GM18520 (cell line): ENCODE measurements around the gene POC1A.

Source experiments
- ATAC-seq: cut with Tn5 transposase; IDR thresholded peaks from one replicate; pipeline ENCODE4 v1.9.1; 2021; ENCODE audit not compliant: unreplicated experiment

Gene POC1A

DNA sequence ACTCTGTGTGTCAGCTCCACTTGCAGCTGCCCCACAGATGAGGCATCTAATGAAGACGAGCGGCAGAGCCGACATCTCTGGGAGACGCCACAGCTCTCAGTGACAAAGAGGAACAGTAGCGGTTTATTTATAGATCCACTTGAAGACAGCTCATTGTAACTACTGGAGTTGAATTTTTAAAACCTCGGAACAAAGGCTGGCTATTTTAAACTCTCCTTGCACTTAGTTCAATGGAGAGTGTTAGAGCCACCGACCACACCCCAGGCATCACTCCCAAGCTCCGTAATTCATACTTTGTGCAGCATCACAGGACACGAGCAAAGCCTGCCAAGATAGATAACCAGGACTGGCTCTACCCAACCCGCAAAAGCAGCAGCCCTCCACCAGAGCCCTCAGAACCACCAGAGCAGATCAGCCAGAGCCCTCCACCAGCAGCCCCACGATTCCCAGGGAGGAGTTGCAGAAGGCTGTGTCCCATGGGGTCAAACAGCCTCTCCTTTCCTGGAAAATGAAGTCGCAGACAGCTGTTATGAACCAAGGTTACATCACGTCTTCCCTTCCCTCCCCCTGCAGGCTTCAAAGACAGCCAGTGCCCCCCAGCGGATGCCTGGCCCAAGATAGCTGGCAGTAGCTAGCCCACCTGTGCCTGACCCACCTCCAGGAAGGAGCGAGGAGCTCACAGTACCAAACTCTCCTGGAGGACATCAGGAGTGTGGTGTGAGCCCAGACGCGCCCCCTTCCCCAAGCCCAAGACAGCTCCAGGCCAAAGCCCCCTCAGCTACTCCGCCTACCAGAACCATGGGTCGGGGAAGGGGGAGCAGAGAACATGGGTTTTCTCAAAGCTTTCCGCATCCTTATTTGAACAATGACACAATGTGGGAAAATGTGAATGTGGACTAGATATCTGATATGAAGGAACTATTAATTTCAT is 45.7 kb downstream of the POC1A start:
- no peak for ATAC-seq

DNA sequence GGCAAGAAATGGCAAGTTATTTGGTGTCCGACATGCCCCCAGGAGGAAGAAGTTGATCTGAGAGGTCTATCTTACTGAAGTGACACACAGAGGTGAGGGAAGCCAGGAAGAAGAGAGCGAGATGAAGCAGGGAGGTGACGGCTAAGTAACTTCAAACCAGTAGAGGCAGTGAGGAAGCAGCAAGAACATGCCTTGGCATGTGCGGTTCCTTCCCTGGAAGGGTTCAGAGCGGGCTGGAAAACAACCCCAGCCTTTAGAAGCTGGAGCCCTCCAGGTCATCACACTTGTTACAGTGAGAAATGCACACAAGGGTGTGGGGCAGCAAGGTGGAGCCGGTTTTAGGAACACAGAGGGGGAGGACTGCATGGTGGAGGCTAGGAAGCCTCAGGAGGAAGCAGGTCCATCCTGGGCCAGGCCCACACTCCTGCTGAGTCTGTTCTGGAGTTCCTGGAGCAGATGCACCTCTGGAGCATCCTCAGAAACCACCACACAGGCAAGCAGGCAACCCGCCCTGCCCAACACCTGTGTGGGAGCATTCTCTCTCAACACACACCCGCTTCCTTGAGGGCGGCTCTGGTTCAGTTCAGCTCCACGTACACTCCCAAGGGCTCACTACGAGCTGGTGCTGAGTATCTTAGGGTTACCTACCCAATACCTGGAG is 47.1 kb downstream of the POC1A start:
- ATAC-seq: no peak

DNA sequence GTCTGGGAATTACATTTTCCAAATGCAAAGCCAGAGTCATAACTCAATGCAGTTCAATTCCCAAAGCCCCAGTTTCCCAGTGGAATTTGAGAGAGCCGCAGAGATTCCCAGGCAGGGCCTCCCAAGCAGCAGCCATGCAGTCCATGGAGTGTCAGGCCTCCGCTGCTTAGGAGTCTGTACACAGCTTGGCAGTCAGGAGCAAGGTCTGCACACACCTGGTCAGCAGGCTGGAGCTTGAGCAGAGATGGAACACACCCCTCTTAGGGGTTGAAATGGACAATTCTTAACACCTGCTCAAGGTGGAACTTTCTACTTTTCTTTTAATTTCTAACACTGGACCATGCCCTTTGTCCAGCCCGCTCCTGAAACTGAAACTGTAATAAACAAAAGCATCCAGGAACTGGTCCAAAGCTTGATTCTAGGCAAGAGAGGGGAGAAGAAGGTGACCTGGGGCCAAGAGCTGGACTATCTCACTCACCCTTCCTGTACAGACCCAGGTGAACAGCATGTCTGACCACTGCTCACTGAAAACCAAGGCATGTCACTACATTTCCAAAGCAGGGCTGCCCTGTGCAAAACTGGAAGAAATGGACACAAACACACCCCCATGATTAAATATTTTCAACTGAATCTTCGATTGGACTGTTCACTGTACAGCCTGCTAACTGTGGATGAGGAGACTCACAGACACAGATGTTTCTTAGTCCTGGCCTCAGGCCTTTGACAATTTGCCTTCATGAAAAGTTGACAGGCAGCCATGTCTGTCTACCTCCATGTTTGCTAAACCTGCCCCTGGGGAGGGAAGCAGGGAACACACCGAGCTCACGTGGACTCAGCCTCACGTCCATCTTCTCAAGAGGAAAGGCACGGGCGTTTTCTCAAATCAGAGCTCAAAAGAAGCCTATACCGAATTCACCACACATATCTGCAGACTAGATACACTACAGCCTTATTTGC is 49.3 kb downstream of the POC1A start:
- no peak for ATAC-seq

DNA sequence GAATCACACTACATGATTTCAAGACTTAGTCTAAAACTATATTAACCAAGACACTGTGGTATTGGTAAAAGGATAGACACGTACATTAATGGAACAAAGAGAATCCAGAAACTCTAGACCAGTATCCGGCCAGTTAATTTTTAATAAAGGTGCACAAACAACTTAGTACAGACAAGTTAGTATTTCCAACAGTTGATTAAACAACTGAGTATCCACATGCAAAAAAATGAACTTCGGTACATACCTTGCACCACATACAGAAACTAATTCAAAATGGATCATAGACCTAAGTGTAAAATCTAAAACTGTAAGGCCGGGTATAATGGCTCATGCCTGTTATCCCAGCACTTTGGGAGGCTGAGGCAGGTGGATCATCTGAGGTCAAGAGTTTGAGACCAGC is 51.3 kb downstream of the POC1A start:
- ATAC-seq: no peak

DNA sequence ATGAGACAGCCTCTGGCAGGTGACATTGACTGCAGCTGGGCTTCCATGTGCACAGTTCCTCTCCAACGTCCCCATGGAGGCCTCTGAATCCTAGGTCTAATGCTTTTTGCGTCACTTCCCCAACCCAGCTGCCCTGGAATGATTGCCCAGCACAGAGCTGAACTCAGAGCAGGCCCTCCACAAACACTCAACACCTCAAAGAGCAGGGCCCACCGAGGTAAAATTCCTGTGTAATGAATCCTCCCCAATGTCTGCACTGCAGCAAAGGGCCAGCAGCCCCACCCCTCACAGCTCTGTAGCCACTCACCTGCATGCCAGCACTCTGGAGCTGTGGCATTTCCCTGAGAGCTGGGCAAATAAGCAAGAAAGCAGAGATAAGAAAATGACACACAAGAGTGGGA is 55.2 kb downstream of the POC1A start:
- ATAC-seq: no peak

DNA sequence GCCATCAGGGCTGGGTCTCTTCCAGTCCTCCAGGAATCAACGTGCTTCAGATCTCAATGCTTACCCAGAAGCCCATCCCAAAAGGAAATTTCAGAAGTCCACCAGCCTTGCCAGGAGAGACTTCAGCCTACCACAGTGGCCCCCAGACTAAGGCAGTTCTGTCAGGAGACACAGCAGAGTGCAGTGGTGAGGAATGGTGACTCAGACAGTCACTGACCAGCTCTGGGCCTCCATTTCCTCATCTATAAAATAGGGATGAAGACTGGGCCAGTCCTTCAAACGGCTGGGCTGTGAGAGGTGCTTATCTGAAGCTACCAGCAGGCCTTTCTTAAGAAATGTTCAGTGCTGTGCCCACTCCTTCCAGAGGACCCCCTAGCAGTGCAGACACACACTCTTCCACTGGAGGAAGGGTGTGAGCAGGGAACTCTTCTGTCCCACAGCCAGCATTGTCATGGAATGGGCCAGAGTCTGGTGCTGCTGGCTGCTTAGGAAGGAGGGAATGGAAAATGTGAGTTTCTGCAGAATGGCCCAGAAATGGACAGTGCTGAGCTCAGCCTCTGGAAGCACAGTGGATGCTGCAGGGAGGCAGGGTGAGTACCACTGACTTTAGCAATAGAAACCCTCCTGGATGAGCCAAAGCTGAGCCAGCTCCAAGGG is 56.2 kb downstream of the POC1A start:
- ATAC-seq: no peak

DNA sequence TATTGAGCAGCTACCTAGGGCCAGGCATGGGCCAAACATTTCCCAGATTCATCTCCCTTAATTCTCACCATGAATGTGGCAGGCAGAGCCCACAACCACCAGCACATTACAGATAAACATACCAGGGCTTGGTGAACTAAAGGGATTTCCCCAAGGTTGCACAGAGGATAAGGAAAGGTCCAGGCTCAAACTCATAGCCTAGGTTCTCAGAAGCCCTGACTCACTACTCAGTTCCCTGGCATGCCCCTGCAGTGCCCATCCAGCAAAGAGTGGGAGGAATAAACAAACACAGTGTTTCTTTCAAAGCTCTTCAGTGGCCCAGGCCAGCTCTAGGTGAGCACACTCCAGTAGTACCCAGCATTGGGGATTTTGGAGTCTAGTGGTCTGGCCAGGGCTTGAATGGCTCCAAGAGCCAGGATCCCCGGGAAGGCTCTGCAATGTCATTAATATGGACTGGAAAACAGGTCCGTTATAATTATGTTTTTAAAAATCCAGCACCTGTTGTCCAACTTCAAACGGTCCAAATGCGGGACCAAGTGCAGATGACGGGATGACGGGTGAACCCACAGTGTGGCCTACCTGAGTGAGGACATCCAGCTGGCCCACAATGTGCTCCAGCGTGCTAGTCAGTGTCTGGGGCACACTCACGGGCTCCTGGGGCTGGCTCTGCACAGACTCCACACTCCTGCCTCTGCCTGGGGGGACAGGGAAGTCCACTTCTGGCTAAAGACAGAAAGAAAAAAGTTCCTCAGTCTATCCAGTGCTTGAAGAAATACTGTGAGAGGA is 58.0 kb downstream of the POC1A start:
- ATAC-seq: no peak

DNA sequence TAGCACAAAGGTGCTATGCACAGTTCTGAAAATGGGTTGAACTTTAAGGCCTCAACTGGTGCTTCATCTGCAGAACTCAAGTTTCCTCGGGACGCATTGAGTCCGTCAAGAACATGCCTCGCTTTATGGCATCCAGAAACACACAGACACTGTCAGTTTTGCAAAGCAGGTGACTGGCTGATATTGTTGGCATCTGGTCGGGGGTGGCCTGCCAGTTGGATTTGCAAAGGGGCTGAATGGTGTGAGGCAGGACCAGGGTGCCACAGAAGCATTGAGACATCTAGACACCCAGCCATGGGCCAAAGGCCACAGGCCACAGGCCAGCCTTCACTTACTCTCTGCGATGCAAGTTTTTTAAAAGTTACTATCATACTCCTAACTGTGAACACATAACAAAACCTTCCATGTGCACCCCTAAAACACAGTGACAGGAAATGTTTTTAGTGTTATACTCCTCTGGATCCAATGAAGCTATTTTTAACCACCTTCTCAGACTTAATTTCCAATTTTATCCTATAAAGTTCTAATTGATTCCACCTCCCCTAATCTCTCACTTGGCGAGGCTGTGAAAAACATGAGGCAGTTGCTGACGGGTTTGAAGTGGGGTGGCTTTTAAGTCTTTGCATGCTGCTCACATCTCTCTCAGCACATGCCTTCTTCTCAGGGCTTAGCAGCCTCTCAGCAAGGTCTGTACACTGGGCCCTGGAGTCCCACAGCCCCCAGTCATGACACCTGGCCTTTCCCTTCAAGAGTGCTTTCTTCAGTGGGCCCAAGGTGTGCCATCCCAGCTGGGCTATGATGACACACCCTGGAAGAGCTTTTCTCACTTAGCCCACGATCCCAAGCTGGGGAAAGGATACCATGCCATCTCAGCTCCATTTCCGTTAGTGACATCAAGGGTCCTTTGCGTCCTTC is 59.4 kb downstream of the POC1A start:
- no peak for ATAC-seq

DNA sequence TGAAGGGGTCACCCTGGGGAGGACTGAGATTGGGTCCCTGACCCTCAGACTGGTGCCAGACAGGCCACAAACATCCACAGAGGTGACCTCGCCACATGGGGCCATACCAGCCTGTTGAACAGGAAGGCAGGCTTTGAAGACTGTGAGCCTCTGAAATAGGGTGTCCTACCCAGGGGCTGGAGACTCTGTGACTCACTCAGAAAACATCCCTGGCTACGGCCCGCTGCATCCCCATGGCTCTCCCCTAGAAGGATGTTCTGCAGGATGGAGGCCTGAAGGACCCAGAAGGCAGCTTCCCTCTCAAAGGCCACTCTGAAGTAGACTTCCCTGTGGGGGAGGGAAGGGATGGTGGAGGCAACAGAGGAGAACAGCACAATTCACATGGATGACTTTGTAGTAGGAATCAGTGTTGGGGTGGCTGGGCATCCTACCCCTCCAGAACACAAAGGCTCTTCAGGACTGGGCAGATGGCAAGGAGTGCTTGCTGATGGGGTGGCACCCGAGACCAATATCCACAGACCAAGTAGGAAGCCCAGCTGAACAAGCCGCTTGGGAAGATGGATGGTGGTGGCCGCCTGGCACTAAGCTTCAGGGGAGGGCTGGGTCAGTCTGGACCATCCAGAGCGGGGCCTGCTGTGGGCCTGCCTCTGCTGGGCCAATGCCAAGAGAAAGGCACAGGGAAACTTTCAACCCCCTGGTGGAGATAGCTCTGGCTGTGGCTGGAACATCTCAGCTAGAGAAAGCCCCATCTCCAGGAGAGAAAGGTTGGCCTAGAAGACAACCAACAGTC is 60.3 kb downstream of the POC1A start:
- ATAC-seq: no peak

DNA sequence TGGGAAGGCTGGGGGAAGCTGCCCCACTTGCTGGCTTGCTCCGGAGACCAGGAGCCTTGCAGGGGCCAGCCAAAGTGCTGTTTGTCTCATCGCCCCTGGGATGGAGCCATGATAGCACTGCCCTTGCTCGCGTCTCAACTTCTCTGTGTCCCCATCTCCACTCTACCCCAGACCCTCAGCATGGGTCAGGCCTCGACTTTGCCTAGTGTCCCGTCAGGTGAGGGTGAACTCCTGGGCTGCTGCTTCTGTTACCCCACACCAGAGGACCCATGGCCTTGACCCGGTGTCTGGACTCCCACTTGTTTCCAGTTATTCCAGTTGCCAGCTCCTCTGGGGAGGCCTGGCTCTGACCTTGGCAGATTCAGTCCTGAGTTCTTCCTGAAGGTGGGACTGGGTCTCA is 61.3 kb downstream of the POC1A start:
- no peak for ATAC-seq

DNA sequence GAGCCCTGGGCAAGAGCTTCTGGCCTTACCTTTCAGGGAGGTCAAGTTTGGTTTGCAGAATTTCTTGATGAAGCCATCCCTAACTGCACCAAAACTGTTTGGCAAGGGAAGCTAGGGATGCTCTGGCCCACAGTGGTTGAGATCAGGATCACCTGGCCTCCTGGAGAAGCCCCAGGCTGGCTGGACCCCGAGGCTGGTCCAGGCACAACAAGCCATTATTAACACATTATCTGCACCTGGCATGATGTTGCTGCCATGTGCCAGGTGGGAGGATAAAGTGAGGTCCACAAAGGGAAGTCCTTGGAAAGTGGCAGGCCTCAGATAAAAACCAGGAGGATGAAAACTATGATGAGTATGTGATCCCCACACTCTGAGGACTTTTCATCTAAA is 62.0 kb downstream of the POC1A start:
- ATAC-seq: no peak

DNA sequence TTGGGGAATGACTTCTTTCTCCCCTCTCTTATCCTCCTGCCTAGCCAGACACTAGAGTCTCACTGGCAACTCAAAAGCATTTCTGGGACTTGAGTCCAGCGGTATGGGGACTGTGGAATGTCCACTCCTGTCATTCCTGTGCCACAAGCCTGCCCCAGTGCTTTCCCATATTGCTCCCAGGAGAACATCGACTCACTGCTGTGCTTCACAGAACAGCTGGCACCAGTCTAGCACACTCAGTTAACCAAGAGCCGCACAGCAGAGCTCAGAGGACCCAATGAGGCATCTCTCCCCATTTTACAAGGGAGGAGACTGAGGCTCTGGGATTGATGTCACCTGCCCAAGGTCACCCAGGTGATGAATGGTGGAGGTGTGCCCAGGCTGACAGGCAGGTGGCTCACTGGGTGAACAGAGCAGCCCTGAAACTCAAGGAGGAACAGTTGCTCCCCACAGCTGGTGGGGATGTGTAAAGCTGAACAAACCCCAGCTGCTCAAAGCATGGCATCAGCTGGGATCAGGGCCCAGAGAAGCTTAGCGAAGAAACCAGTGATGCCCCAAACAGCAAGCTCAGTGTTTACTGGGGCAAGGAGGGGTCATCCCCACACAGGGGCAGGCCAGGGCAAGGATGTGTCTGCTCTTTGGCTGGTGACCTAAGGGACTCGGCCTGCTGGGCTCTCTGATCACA is 62.5 kb downstream of the POC1A start:
- no peak for ATAC-seq

DNA sequence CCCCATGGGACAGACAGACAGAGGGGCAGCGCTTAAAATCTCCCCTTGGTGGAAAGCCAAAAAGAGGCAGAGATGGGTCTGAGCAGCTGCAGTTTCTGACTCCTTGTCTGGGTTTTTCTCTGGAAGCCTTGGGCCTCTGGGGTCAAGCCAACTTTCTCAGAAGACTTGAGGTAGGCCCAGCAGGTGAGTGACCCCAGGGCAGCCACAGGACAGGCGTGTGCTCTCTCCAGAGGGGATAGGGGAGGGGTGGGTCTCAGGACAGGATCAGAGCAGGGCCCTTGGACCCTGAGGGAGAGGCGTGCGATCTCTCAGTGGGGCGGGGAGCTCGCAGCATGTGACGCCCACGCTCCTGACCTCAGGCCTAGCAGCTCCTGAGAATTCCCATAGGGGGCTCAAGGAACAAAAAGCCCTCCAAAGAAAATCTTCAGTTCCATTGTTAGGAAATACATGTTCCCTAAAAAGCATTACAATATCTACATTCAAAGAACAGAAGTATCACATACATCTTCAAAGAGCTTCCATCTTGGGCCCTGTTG is 63.2 kb downstream of the POC1A start:
- no peak for ATAC-seq

DNA sequence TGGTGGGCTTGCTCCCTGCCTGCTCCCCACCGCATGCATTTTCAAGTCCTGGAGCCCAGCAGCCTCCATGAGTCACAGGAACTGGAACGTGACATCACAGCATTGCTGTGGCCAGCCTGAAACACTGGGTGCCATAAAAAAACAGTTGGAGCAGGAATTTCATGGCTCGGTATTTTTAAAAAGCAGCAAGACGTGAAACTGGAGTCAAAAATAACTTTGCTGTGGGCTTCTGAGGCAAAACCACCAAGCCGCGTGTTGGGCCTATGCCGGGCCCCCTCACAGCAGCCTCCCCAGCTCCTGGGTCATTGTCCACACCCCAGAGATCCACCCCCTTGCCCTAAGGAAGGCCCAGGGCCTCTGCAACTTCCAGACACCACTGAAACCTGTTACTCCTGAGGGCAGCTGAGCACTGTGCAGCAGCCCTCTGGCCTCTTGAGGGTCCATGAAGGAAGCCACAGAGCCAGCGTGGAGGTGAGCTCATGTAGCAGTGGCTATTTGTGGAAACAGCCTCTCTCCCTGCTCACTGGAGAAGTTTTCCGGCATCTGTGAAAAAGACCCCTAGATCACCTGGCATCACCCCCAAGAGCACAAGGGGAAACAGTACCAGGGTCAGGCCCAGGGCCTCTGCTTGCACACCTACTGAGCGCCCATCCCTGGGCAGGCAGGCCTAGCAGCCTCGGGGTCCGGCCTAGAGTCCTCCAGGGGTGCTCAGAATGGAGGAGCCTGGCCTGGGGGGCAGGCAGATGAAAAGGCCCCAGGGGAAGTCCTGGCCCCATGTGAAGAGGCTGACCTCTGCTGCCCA is 63.9 kb downstream of the POC1A start:
- no peak for ATAC-seq

DNA sequence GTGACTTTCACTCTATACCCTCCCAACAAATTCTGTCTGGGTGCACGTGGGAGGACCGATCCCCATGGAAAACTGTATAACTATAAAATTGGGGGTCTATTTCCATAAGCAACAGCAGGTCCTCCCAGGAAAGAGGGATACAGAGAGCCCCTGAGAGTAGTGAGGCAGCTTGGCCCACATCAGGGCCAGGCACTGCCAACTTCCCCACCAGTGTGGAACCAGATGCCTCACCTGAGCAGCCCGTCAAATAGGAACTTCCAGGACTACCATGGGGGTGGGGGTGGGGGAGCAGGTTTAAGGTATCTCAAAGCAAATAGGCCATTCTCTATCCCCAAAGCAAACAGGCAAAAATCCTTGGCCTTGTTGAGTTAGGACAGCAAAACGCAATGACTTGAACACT is 64.5 kb downstream of the POC1A start:
- ATAC-seq: no peak
